Lower leg skin (tissue), 3 donors: ENCODE data around the gene GRIP1.

ENCODE experiments used
- POLR2A ChIP-seq, 2 donors: fragments of 450-650 bp; IDR thresholded peaks; one replicate each; pipeline ENCODE4 v1.6.1; 2016 to 2017; ENCODE audit warnings: antibody characterized with exemption in 2 of 2, mild to moderate bottlenecking in 1 of 2, moderate library complexity in 1 of 2
- TF ChIP-seq, protein P1 (sequence below), 3 donors: fragments of 450-650 bp; IDR thresholded peaks; one replicate each; pipeline ENCODE4 v1.5.1; 2016; ENCODE audit warnings: antibody characterized with exemption in 3 of 3, mild to moderate bottlenecking in 3 of 3, moderate library complexity in 2 of 3

GRCh38 chr12:66607147-66607546 is 71.7 kb downstream of the GRIP1 start:
- TF ChIP-seq, protein P1, sequence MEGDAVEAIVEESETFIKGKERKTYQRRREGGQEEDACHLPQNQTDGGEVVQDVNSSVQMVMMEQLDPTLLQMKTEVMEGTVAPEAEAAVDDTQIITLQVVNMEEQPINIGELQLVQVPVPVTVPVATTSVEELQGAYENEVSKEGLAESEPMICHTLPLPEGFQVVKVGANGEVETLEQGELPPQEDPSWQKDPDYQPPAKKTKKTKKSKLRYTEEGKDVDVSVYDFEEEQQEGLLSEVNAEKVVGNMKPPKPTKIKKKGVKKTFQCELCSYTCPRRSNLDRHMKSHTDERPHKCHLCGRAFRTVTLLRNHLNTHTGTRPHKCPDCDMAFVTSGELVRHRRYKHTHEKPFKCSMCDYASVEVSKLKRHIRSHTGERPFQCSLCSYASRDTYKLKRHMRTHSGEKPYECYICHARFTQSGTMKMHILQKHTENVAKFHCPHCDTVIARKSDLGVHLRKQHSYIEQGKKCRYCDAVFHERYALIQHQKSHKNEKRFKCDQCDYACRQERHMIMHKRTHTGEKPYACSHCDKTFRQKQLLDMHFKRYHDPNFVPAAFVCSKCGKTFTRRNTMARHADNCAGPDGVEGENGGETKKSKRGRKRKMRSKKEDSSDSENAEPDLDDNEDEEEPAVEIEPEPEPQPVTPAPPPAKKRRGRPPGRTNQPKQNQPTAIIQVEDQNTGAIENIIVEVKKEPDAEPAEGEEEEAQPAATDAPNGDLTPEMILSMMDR (IDR thresholded peaks at IDR 0.05), result no peak
- no peak for TF ChIP-seq POLR2A (IDR thresholded peaks at IDR 0.05)
